GM18502 (cell line): ENCODE results near the gene PNPLA7.
"Not testable (repeated sequence)": the region's sequence is repeated elsewhere in the genome, so short reads cannot be mapped to it uniquely, and the experiment has no call there.

ENCODE experiments used
- ATAC-seq: cut with Tn5 transposase; IDR thresholded peaks from one replicate; pipeline ENCODE4 v1.9.1; 2021; ENCODE audit warnings: mild to moderate bottlenecking; ENCODE audit not compliant: unreplicated experiment, poor library complexity

The PNPLA7 gene

GRCh38 chr9:137544176-137544760 lies 5.9 kb downstream of the PNPLA7 start:
- ATAC-seq, result no peak

GRCh38 chr9:137543237-137543963 lies 6.8 kb downstream of the PNPLA7 start:
- no peak for ATAC-seq

- ATAC-seq, result no peak
Observed at GRCh38 chr9:137542486-137542885, 7.7 kb downstream of the PNPLA7 start.

GRCh38 chr9:137540536-137540935 lies 9.7 kb downstream of the PNPLA7 start:
- no peak for ATAC-seq

GRCh38 chr9:137538058-137538457 lies 12.1 kb downstream of the PNPLA7 start:
- no peak for ATAC-seq

GRCh38 chr9:137536594-137537131 lies 13.5 kb downstream of the PNPLA7 start:
- not testable (repeated sequence) for ATAC-seq

GRCh38 chr9:137535120-137535428 lies 15.1 kb downstream of the PNPLA7 start:
- ATAC-seq, result no peak

GRCh38 chr9:137534256-137535119 lies 15.7 kb downstream of the PNPLA7 start:
- no peak for ATAC-seq

- not testable (repeated sequence) for ATAC-seq
Observed at GRCh38 chr9:137532891-137533468, 17.2 kb downstream of the PNPLA7 start.

- no peak for ATAC-seq
Observed at GRCh38 chr9:137531099-137531765, 19.0 kb downstream of the PNPLA7 start.

GRCh38 chr9:137530331-137530730 lies 19.9 kb downstream of the PNPLA7 start:
- ATAC-seq, result no peak

GRCh38 chr9:137524981-137525317 lies 25.3 kb downstream of the PNPLA7 start:
- no peak for ATAC-seq

- ATAC-seq, result no peak
Observed at GRCh38 chr9:137524161-137524980, 25.8 kb downstream of the PNPLA7 start.

GRCh38 chr9:137522746-137523455 lies 27.3 kb downstream of the PNPLA7 start:
- no peak for ATAC-seq

GRCh38 chr9:137521405-137521985 lies 28.7 kb downstream of the PNPLA7 start:
- ATAC-seq, result no peak

GRCh38 chr9:137520614-137521404 lies 29.4 kb downstream of the PNPLA7 start:
- ATAC-seq, result no peak

- ATAC-seq, result no peak
Observed at GRCh38 chr9:137519553-137519952, 30.6 kb downstream of the PNPLA7 start.
